DLD1 (cell line): ENCODE results near the gene LATS2.

Source experiments
- in situ Hi-C: cut with HindIII; loops from 2 replicates; pipeline ENCODE4 v1.10.0; 2017; ENCODE audit warnings: low sequenced_read_pairs

Gene LATS2

DNA sequence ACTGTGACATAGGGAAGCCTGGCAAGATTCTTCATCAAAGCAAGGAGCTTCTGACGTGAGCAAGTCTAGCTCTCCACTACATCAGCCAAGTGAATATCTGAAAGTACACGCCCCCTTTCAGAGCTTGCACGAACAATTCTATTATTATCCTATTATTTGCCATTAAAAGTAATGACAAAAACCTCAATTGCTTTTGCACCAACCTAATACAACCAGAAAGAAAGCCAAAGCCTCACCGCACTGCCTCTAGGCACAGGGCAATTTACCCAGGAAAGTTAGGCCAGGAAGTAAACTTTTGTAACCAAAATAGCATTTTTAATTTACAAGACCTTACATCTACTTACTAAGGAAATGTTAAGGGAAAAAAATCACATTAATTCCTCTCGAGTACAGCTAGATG, 41.2 kb downstream of the LATS2 start:
- in situ Hi-C loops, result no loop called here

DNA sequence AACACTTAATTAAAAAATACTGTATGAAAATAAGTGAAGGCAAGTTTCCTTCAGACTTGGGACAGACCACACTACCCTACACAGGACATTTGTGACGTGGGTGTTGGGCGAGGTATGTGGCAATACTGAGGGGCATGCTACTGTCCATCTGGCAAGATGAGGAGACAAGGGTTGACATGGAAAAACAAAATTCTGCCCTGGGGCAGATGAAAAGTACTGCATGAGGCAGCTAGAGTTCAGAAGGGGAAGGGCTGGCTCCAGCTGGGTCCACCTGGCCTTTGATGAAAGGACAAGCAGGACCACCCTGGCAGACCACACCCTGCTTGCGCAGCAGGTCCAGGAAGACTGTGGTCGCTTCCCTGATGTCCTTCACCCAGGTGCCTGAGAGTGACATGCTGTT, 43.2 kb downstream of the LATS2 start:
- in situ Hi-C loops, result no loop called here

DNA sequence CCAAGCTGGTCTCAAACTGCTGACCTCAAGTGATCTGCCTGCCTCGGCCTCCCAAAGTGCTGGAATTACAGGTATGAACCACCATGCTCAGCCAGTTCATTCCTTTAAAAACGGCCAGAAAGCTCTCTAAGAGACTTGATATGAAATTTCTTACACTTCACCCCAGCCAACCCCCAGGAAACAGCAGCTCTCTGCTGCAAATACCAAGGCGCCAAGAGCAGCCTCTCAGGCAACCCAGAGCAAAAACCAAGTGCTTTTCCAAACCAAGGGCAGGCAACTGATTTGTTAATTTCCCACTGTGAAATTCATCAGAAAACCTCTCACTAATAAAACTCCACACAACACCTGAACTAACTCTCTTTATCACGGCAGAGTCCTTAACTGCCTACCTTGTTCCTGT, 44.9 kb downstream of the LATS2 start:
- in situ Hi-C loops, result no loop called here

DNA sequence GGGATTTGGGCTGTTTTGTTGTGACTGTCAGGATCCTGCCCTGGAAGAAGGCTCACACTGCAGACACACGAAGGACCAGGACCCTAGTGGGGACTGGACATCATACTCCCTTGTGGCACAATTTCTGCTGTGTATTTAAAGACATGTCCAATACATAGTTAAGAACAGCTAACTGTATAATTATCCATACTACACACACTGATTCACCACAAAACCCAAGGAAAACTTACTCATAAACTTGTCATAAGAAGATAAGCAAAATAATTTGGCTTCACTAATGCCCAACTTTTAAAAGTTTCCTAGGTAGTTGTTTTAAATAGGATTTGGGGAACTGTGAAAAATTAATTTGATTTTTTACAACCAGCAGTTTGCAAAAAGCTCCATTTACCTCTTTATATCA, 46.1 kb downstream of the LATS2 start:
- in situ Hi-C loops, result no loop called here

DNA sequence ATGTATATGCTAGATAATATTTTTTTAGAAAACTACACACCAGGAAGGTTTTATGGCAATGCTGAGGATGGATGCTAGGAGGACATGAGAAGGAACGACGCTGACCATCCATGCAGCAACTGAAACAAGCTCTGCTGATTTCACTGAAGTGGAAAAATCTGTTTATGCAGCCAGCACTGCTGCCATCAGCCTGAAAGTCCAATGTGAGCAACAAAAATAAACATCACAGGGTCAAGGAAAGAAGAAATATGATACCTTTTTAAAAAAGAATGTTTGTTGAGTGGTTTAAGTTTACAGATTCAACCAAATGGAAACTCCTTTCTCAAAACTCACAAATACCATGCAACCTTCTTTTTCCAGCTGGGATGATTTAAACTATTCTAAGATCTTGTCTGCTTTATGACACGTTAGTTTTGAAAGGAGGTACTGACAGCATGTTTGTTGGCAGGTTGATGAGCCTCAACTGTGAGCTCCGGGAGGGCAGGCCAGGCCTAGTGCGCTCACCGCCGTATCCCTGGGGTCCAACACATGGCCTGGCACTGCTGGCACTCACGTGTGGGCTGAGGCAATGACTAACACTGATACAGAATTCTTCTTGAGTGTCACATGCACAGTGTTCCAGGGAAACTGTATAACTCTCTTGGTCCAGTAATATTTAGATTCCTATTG, 46.8 kb downstream of the LATS2 start:
- in situ Hi-C loops, result no loop called here

DNA sequence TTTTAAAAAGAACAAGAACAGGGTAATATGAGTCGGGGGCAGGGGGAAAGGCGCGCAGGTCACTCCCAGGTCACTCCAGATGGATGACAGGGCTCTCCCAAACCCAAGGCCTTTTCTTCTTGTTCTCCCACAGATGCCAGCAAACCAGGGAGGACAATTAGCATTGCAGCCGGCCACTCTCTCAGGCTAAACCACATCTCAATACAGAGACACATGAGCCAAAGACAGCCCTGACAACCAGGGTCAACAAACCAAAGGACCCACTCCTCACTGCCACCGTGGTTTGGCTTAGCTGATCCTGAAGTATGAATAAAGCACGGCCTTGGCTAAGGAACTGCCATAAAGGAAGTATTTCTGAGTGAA, 47.3 kb downstream of the LATS2 start:
- in situ Hi-C loops, result no loop called here

DNA sequence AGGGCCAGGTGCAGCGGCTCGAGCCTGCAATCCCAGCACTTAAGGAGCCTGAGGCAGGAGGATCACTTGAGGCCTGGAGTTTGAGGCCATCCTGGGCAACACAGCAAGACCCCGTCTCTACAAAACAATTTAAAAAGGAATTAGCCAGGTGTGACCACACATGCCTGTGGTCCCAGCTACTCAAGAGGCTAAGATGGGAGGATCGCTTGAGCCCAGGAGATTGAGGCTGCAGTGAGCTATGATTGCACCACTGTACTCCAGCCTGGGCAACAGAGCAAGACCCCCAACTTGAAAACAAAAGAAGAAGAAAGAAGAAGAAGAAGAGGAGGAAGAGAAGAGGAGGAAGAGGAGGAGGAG, 47.7 kb downstream of the LATS2 start:
- in situ Hi-C loops, result no loop called here

DNA sequence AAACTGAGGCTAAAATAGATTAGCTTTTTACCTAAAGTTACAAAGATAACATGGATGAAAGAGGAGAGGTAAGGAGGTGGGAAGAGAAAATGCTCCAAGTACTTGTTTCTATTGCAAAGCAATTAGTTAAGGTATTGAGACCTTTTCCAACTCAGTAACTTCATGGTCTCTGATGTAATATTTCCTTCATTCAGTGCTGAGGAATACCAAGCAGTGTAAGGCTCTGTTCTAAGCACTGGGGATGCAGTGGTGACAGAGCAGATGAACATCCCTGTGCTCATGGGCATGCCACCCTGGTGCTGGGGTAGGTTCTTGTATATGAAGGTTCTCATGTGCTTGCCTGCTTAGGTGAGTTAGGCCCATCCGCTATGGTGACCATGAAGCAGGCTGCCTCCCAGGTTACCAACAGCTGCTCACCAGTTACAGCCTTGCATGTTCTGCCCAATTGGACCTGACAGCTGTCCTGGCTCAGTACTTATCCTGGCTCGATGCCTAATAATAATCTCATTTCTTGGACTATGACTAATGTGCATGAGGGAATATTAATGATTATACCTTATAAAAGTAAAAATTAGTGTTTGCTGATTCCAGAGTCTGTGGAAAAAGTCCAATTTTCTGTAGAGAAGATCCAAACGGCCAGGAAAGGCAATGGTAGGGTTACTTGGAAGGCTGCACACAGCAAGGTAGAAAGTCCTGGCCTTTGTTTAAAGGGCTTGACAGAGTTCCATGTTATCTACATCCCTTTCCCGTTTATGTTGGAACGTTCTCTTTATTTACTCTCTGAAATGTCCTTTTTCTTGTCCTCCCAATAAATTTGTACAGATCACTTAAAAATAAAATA, 48.3 kb downstream of the LATS2 start:
- in situ Hi-C loops, result no loop called here

DNA sequence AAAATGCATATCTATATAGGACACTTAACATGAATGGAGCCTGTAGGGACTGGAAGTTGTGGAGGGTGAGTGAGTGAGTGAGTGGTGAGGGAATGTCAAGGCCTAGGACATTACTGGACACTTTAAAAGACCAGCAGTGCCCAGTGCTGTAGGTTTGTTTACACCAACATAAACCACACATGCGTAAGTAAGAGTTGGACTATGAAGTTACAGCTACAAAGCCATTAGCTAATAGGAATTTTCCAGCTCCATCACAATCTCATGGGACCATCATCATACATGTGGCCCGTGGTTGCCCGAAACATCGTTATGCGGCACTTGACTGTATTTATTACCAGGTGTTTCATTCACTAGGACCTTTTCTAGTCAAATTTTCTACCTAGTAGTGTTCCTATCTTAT, 49.2 kb downstream of the LATS2 start:
- in situ Hi-C loops, result no loop called here

DNA sequence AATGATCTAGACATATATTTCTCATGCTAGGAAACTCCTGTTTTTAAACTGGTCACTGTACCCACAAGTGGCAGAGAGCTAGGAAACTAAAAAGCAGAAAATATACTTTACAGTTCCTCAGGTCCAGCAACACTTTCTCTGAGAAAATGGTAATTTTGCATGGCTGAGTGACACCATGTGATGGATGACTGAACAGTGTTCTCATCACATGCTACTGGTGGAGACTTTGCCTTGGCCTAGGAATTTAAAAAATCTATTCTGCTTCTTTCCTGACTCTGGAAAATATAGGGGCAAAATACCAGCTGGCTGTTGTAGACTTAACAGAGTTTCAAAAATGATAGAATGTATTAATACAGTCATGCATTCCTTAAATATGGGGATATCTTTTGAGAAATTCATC, 50.0 kb downstream of the LATS2 start:
- in situ Hi-C loops, result no loop called here

DNA sequence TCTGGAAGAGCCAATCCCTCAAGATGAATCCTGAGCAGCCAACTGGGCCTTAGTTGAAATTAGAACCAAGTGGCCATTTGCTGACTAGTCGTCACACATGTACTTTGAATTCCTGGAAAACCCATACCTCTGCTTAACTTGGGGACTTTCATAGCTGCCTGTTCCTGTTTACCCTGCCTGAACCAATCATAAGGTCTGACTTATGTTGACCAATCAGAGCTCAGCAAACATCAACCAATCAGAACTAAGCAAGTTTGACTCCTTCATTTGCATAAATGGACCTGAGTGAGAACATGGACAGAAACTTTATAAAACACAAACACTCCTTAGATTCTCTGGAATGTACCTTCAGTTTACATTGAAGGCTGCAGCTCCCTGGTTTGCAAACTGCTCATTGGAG, 50.8 kb downstream of the LATS2 start:
- in situ Hi-C loops, result no loop called here

DNA sequence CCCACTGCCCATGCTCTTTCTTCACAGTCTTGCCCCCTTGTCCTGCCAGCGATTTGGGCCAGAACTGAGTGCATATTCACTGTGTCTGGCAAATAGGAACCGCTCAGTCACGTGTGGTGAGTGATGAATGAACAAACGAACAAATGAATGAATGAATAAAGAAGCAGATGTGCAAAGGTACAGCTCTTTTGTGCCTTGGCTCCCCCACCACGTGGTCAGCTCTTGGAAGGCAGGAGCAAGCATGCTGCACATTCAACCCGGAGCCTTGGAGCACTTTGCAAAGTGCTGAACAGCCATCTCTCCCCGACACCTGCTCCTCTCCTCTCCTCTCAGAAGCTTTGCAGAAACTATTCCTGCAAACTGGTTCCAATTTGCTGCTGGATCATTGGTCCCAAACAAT, 52.4 kb downstream of the LATS2 start:
- in situ Hi-C loops, result no loop called here

DNA sequence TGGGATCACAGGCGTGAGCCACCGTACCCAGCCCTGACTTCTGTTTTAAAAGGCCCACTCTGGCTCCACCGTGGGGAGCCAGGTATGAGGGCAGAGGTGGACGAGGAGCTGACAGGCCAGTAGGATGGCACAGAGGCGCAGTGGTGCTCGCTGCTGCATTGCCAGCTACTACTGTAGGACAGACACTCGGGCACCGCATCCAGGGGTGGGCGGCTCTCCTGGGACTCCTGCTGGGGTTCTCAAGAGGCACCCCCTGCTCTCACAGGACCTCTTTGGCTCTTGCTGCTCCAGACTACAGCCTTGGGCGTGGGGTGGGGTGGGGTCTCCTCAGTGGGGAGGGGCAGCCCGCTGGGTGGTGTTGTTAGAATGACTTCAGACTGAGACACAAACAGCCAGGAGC, 53.4 kb downstream of the LATS2 start:
- in situ Hi-C loops, result no loop called here

DNA sequence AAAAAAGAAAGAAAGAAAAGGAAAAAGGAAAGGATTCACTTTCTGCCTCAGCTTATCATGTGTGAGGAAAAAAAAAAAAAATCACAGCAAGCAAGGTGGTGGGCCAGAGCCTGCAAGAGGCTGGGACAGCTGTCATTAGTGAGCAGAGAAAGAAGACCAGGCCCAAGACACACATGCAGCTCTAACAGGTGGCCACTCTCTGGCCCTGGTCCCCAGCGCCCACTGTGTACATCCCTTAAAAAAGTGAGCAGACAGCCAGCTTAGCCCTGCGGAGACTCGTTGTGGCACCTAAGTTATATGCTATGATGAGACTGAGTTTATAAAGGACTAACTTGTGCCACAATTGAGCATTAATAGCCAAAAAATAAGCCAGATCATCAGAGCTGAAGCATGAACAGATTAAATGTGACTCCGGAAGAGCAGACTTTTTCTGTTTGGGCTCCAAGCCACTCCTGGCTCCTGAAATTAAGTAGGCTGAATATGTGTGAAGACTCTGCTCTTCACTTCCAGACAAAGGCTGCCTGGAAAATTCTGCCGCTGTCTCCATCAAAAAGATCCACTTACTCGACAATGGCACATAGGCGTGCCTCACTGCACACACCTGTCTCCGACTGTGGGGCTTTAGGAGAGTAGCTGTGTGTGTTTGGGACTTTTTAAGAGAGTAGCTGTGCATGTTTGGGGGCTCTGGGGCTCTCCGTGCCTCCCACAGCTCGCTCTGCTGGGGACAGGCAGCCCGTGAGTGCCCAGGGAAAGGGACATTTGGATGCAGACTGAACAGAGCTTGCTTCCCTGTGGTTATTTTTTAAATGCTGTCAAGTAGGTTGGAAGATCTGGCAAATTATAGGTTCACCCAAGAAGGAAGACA, 55.0 kb downstream of the LATS2 start:
- in situ Hi-C loops, result no loop called here

DNA sequence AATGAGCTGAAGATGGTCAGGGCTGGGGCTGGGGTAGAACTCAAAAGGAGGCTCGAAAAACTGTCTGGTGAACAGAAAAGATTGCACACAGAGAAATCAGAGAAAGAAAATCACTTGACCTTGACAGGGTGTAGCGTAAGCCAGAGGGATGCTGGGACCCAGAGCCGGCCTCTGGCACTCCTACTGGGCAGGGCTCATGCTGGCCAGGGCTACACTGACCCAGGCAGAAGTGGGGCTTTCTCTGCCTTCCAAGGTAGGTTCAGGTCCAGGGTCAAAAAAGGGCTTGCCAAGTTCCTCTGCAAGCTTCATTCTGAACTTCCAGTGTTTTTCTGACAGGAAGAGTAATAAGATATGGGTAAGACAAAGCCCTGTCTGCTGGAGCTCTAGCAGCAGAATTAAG, 56.2 kb downstream of the LATS2 start:
- in situ Hi-C loops, result no loop called here

DNA sequence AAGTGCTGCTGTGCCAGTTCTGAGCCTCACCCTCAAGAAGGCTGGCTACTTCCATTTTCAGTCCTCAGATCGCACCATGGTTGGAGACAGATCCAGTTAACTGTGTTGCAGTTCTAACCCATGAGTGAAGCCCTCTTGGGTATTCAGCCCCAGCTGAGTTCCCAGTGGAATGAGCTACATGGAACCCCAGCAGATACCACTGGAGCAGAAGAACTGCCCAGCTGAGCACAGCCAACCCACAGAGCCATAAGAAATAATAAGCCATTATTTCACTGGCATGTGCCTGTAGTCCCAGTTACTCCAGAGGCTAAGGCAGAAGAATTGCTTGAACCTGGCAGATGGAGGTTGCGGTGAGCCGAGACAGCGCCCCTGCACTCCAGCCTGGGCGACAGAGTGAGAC, 59.9 kb downstream of the LATS2 start:
- in situ Hi-C loops, result no loop called here

DNA sequence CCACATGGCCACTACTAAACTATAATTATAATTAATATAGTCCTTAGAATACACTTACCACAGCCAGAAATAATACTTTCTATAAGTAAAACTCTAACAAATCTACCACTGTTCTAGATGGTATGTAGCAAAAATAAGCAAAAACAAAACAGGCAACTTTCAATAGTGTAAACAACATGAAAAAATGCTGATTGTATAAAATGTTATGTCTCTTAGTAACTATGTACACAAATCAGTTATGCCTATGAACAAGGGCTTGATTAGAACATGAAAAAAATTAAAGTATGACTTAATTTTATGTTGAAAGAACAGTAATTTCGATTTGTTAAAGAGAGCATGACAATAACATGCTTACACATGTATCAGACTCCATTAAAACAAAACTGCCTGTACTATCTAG, 60.7 kb downstream of the LATS2 start:
- in situ Hi-C loops, result no loop called here

DNA sequence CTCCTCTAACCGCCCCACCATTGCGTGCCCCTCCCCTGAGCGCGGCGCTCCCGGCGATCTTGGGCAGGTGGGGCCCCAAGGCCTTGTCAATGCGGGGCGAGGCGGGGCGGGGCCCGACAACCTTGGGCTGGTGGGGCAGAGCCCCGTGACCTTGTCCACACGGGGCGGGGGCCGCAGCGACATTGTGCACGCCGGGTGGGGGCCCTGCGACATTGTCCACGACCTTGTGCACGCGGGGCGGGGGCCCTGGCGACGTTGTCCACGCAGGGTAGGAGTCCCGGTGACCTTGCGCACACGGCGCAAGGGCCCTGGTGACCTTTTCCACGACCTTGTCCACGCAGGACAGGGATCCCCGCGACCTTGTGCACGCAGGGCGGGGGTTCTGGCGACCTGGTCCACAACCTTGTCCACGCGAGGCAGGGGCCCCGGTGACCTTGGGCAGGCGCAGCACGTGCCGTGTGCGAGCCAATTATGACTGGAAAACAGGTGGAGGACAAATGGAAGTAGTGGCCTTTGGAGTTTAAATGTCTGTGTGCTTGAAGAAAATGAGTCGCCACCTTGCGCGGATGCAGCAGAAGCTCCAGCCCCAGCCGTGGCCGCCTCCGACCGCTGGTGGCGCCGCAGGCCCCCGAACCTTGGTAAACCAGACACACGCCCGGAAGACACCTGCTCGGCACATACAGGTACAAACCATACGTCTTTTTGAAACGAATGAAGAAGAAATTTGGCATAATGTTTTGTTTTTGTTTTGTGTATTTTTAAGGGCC, 62.6 kb downstream of the LATS2 start:
- in situ Hi-C loops, result no loop called here

DNA sequence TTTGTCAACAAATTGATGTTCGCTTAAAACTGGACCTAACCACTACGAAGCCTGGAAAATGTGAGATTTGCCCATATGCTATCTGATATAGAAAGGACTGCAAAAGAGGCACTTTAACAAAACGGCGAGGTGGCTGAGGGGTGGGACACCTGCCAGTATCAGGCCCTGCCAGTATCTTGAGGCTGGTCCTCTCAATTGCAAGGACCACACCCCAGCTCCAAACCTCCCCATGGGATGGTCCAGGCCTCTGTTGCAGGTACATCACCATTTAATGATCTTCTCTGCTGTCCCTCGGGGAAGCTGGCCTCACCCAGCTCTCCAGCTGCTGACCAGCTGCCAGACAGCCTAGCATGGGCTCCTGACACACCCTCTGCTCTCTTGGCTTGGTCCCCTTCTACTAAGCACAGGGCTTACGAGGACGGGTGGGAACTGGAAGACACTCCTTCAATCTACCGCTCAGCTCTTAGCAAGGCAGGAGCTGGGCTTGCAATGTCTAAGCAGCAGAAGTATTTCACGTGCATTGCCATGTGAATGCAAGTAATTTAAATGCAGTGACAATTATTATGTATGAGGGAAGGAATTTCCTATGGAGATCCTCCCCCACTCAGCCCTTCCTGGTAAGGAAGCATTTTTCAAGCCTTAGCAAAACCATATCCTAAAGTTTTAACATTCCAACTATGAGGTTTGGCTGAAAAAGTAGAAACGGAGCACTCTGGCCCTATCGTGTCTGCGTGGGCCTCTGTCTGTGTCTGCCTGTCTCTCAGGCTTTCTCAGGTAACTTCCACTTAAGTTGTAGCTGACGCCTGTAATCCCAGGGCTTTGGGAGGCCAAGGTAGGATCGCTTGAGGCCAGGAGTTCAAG, 63.9 kb downstream of the LATS2 start:
- in situ Hi-C loops, result no loop called here

DNA sequence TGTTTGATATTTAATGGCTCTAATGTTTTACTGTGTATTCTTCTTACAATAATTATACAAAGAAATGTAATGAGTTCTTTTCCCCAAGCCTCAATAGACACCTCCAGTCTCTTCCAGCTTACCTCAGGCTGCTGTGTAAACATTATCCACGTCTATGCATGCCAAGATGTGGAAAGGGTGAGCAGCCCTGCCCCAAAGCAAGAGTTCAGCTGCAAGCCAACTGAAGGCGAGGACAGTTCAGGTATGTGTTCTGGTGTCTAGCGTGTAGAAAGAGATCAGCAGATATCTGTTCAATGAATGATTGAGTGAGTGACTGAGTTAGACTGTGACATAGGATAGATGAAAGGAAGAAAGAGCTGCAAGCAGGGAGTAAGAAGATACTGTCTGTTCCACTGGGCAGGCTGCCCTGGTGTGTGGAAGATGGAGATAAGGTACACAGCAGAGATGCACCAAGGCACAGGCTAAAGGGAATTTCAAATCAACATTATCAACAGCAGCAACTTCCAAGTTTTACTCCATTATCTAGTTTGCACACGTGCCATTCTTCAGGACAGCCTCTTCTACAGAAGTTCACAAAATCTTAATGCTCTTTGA, 66.0 kb downstream of the LATS2 start:
- in situ Hi-C loops, result no loop called here
